NCI-H1930 (cell line): Measurements from ENCODE around the gene ETV1.
A peak's percentile ranks its signal among the peaks of the same experiment; 100 is the strongest.

Experiments
- DNase-seq, 2 experiments: peaks; one replicate each; lab custom pipeline; 2025; lab: John Stamatoyannopoulos, UW

ETV1 gene

GRCh38 chr7:13879994-13880686, 109.3 kb downstream of the ETV1 start:
- DNase-seq, result no peak

GRCh38 chr7:13879143-13879542, 110.3 kb downstream of the ETV1 start:
- no peak for DNase-seq

GRCh38 chr7:13878154-13878553, 111.3 kb downstream of the ETV1 start:
- DNase-seq, result no peak

- no peak for DNase-seq
Measured at GRCh38 chr7:13875496-13876074, 113.9 kb downstream of the ETV1 start.

DNA sequence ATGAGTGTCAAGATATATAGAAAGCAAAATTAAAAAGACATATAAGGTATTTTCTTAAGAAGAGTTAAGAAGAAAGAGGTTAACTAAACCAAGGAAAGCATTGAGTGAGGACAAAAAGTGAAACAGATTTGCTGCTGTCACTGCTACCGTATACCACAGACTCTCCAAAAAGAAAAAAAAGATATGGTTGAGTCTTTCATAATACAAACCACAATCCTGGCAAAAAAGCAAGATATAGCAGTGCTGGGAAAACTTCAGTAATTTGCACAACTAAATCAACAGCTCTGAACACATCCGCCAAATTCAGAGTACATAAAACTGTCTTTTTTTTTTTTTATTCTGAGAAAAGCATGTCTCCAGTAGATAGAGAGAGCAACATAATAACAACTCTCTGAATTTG, 114.7 kb downstream of the ETV1 start:
- DNase-seq, result no peak

GRCh38 chr7:13872709-13873108, 116.8 kb downstream of the ETV1 start:
- DNase-seq, result no peak

GRCh38 chr7:13871008-13871407, 118.5 kb downstream of the ETV1 start:
- no peak for DNase-seq

DNA sequence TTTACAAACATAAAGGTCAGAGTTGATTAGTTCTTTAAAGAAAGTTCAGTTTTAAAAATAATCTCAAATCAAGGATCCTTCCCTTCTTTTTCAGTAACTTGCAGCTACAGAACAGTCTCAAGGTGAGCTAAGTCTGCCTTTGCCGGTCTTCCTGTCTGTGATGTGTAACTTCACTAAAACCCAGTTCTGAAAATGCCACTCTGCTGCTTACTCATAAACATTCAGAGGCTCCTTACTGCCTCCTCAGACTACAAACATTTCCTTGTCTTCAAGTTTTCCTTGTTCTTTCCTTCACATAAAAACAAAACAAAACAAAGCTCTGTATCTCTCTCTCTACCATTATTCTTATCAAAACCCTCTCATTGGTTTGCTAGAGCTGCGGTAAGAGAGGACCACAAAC, 128.7 kb downstream of the ETV1 start:
- DNase-seq, result no peak

GRCh38 chr7:13856012-13856411, 133.5 kb downstream of the ETV1 start:
- DNase-seq, result no peak

- no peak for DNase-seq
Measured at GRCh38 chr7:13852281-13852968, 137.0 kb downstream of the ETV1 start.

DNA sequence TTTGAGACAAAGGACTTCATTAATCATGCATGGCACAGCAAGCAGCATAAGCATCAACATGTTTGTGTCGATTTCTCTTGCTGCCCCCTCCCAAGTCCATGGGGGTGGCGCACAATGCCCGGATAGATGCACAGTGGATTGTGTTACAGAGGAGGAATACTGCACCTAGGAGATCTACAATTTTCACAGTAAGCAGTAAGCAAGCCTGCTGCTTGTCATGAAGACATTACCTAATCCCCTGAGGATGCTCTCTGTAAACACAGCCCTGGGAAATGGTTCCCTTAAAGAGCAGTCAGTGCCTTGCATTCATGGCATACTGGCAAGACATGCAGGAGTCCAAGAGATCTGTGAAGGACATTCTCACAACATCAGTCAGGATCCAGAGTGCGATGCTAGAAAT, 137.7 kb downstream of the ETV1 start:
- DNase-seq, result peak in 1 of 2 experiments; percentile 25

GRCh38 chr7:13850185-13850752, 139.2 kb downstream of the ETV1 start:
- no peak for DNase-seq

DNA sequence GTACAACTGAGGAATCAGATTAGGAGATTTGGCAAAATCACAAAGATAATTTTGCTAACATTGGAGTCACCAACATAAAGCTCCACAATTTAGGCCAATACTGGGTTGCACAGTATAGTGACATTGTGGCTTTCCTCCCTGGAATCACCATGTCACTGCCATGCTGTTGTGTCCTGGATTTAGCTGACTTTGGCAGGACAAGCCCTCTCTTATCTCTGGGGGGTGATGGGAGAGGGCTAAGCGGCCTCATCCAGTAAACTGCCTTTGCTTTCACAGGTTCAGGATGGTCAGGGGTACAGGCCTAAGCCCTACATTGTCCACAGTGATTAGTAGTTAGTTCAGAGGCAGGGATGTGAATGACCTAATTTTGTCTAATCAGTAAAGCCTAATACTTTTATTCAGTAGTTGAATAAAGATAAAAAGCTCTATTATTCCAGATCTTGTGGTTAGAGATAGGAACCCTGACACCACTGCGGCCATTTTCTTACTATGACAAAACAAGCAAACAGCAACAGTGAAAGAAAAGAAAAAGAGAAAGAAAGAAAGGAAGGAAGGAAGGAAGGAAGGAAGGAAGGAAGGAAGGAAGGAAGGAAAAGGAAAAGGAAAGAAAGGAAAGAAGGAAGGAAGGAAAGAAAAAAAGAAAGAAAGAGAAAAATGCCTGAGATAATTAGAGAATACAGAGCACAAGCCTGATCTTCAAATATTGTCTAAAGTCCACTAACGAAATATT, 140.1 kb downstream of the ETV1 start:
- no peak for DNase-seq

GRCh38 chr7:13848681-13849131, 140.8 kb downstream of the ETV1 start:
- DNase-seq, result no peak

DNA sequence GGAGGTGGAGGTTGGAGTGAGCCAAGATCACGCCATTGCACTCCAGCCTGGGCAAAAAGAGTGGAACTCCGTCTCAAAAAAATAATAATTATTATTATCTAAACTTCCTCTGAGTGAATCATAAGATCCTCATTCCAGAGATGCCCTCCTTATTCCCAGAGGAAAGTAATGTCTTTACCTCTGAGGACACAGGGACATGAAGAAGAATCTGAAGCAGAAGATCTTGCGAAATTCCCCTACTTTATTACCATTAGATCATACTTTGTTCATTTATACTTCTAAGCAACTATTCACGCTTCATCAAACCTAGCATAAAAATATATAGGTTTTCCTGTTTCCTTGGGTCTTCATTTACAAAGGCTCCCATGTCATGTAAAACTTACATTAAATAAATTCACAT, 143.1 kb downstream of the ETV1 start:
- DNase-seq, result no peak

GRCh38 chr7:13845601-13846000, 143.9 kb downstream of the ETV1 start:
- no peak for DNase-seq

- no peak for DNase-seq
Measured at GRCh38 chr7:13844954-13845353, 144.5 kb downstream of the ETV1 start.

DNA sequence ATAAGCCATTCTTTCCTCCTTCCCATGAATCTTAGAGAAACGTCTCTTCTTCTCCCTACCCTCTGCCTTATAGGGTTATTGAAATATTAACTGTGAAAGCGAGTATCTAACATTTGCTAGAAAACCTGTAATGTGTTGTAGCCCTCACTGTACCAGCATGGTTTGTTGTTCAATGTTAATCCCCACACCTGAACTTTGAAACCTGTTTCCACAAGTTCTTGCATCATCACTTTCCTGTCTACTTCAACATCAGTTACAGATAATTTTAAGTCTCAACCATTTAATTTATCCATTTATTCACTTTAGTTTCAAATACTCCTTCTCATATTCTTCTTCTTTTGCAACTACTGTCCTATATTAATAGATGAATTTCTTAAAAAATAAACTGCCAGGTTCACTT, 148.2 kb downstream of the ETV1 start:
- DNase-seq, result no peak
